HUES6 (cell line): ENCODE measurements around the gene TPK1.

Experiments used
- H3K27ac ChIP-seq: 2 replicates; pipeline ENCODE4 v1.7.0; 2013; ENCODE audit warnings: low read depth, mild to moderate bottlenecking, low read length, inconsistent platforms
- H3K27me3 ChIP-seq: 2 replicates; pipeline ENCODE4 v1.6.1; 2013; ENCODE audit warnings: low read length; ENCODE audit not compliant: control insufficient read depth, insufficient read depth
- H3K36me3 ChIP-seq: 2 replicates; pipeline ENCODE4 v1.6.1; 2013; ENCODE audit warnings: low read length; ENCODE audit not compliant: control insufficient read depth, insufficient read depth
- H3K4me1 ChIP-seq: 2 replicates; pipeline ENCODE4 v1.6.1; 2013; ENCODE audit warnings: low read length; ENCODE audit not compliant: control insufficient read depth, insufficient read depth
- H3K4me3 ChIP-seq: 2 replicates; pipeline ENCODE4 v1.5.1; 2013; ENCODE audit warnings: low read depth, low read length
- H3K9ac ChIP-seq: one replicate; pipeline ENCODE4 v1.6.1; 2013; ENCODE audit warnings: mild to moderate bottlenecking, low read length
- H3K9me3 ChIP-seq: 2 replicates; pipeline ENCODE4 v1.6.1; 2013; ENCODE audit warnings: low read depth, low read length; ENCODE audit not compliant: control insufficient read depth, insufficient read depth

TPK1 gene

DNA sequence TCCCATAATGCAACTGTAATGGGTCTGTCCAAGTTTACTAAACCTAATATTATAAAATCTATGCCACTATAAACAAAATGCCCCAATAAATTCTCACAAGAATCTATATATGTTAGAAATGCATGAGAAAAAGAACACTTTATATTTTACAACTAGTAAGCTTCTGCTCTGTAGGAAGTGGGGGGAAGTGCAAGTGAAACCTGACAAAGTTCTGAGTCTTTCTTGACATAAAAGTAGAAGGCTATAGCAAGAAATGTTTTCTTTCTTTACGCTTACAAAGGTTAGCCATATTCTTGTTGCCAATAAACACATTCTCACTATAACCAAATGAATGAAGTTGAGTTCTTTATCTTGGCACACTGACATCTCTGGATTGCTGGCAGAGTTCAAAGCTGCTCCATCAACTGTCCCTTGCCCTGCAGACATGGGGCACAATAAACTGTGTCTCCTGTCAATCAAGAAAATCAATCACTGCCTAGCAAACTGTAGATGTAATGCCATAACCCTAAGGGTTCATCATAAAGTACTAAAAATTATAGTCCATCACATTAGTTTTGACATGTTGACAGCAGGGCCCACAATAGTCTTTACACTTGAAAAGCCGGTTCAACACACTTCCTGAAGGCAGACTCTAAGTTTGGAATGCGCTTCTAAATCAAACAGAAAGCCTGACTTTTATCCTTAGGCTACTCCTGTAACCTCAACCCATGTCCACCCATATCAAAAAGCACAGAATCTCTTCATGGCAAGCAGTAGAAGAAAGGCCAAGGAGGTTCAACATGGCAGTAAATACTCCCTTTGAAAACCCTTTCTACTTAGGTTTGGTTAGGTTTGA lies 58.6 kb downstream of the TPK1 start:
- no peak overlapping the region for H3K27ac ChIP-seq
- no peak overlapping the region for H3K4me3 ChIP-seq
- H3K9ac ChIP-seq: no peak overlapping the region
- H3K4me1 ChIP-seq: no peaks in the 10 kb centered on the region
- no peaks in the 10 kb centered on the region for H3K27me3 ChIP-seq
- no peaks in the 10 kb centered on the region for H3K9me3 ChIP-seq
- H3K36me3 ChIP-seq: no peaks in the 10 kb centered on the region

DNA sequence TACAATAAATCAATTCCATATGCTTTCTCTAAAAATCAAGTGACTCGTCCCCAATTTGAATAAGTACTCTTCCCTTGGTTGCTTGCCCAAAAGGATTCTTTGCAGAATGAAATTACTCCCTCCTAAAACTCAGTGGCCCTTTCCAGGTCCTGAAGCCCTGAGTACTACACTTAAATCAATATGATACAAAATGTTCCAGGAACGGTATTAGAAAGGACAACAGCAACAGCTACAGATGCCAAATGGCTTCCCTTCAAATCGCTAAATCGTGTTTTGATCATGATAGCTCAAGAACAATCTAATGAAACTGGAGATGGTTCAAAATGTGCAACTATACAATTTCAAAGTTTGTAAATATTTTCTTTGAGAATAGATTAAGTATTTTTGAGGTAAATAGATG lies 59.4 kb downstream of the TPK1 start:
- Histone ChIP-seq H3K4me1 (no peaks in the 10 kb centered on the region), H3K36me3 (no peaks in the 10 kb centered on the region), H3K4me3 (no peak overlapping the region), H3K27ac (no peak overlapping the region), H3K9ac (no peak overlapping the region), H3K9me3 (no peaks in the 10 kb centered on the region), H3K27me3 (no peaks in the 10 kb centered on the region)

DNA sequence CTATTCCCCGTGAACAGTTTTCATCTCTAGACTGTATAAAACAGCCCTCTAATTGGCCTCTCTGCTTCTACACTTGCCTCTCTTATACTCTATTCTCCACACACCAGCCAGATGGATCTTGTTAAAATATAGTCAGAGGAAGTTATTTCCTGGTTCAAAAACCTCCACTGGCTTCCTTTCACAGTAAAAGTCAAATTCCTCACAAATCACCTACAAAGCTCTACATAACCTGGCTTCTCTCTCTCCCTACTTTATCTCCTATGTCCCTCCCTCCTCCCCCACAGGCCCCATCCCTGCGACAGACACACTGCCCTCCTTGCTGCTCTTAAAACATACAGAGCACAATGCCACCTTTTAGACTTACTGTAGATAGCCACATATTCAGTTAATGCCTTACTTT lies 60.1 kb downstream of the TPK1 start:
- Histone ChIP-seq H3K4me3 (no peak overlapping the region), H3K9me3 (no peaks in the 10 kb centered on the region), H3K27ac (no peak overlapping the region), H3K27me3 (no peaks in the 10 kb centered on the region), H3K9ac (no peak overlapping the region), H3K4me1 (no peaks in the 10 kb centered on the region), H3K36me3 (no peaks in the 10 kb centered on the region)

DNA sequence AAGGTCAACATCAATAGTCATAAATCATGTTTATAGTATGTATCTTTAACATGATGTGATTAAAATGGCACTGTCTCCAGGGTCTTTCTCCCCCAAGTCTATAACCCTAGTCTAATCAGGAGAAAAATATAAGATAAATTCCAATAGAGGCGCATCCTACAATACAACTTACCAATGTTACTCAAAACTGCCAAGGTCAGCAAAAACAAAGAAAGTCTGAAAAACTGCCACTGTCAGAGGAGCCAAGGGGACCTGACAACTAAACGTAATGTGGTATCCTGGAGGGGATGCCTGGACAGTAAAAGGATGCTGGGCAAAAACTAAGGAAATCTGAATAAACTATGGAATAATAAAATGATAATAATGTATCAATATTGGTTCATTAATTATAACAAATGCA lies 63.9 kb downstream of the TPK1 start:
- Histone ChIP-seq H3K27me3 (no peaks in the 10 kb centered on the region), H3K4me1 (no peaks in the 10 kb centered on the region), H3K27ac (no peak overlapping the region), H3K4me3 (no peak overlapping the region), H3K9ac (no peak overlapping the region), H3K9me3 (no peaks in the 10 kb centered on the region), H3K36me3 (no peaks in the 10 kb centered on the region)

DNA sequence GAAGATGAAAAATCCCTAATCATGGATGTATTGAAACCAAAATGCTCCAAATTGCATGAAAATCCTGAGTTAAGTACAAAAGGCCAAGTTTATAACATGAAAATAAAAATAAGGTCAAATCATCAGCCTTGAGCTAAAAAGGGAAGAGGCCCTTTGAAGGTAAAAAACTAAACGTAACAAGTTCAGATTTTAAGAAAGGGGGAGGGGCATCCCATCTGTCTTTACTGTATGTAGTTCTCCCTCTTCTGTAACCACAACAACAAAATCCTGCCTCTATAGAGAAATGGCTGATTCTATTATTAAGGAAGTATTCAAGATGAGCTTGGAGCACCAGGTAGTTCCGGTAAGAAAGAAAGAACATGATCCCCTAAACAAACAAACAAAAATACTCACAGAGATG lies 64.7 kb downstream of the TPK1 start:
- H3K9me3 ChIP-seq: no peaks in the 10 kb centered on the region
- no peaks in the 10 kb centered on the region for H3K27me3 ChIP-seq
- no peak overlapping the region for H3K27ac ChIP-seq
- H3K4me3 ChIP-seq: no peak overlapping the region
- no peaks in the 10 kb centered on the region for H3K36me3 ChIP-seq
- H3K9ac ChIP-seq: no peak overlapping the region
- no peaks in the 10 kb centered on the region for H3K4me1 ChIP-seq

DNA sequence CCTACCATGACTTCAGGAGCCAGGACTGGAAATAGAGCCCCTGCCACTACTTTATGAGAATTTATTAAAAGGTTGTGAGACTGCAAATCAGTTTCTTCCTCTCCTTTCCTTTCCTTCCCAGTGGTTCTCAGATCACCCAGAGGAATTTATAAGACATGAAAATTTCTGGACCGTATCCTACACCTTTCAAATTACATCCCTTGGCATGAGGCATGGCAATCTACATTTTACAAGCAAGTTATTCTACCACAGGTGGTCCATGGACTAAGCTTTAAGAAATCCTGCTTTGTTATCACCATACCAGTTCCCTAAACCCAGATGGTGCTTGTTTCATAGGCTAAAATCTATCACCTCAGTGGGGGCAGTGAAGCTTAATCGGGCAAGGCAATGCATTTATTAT lies 66.5 kb downstream of the TPK1 start:
- Histone ChIP-seq H3K4me3 (no peak overlapping the region), H3K9me3 (no peaks in the 10 kb centered on the region), H3K36me3 (no peaks in the 10 kb centered on the region), H3K27ac (no peak overlapping the region), H3K4me1 (no peaks in the 10 kb centered on the region), H3K9ac (no peak overlapping the region), H3K27me3 (no peaks in the 10 kb centered on the region)

DNA sequence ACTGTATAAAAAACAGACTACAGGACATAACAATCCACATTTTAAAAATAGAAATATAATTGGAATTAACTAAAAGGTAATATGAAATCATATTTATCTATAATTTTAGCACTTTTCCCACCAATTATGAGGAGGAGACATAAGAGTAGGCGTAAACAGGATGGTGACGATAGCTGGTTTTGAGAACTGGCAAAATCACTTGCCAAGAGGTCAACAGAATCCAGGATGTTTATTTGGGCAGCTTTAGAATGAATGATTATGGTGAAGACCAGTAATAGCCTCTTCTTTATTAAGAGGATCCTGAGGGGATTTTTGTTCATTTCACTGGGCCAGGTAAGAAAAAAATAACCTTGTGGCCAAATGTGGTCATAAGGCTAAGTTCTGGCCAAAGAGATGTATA lies 67.2 kb downstream of the TPK1 start:
- H3K36me3 ChIP-seq: no peaks in the 10 kb centered on the region
- no peak overlapping the region for H3K27ac ChIP-seq
- H3K4me1 ChIP-seq: no peaks in the 10 kb centered on the region
- H3K9me3 ChIP-seq: no peaks in the 10 kb centered on the region
- no peak overlapping the region for H3K4me3 ChIP-seq
- no peak overlapping the region for H3K9ac ChIP-seq
- no peaks in the 10 kb centered on the region for H3K27me3 ChIP-seq

DNA sequence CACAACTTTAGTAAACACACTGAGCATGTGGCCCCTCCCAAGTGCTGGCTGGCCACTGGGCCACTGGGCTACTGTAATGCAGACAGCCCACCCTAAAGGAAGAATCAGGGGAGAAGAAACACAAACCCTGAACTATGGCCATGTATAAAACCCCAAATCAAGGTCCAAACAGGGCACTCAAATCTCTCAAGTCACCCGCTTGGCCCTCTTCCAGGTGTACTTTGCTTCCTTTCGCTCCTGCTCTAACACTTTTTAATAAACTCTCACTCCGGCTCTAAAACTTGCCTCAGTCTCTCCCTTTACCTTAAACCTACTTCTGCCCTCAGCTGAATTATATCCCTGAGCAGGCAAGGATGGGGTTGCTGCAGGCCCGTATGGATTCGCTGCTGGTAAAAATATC lies 72.6 kb downstream of the TPK1 start:
- H3K27ac ChIP-seq: no peak overlapping the region

DNA sequence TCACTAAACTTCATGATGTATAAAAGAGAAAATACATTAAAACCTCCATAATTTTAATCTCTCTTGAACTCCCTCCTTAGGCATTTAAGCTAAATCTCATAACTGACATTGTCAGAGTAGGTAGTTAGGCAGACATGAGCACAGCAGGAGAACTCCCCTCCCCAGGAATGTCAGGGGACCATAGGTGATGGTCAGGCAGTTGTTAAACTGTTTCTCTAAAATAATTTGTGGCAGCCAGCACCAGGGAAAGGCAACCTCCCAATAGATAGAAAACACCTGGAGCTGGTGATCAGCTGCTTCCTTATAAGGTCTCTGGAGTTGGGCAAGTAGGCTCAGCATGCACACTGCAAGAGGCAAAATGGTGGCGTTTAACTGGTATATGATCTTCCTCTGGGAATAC lies 73.0 kb downstream of the TPK1 start:
- Histone ChIP-seq H3K36me3 (no peaks in the 10 kb centered on the region), H3K9me3 (no peaks in the 10 kb centered on the region), H3K4me3 (no peak overlapping the region), H3K4me1 (no peaks in the 10 kb centered on the region), H3K27me3 (no peaks in the 10 kb centered on the region), H3K27ac (no peak overlapping the region), H3K9ac (no peak overlapping the region)

More for the DNA sequence above, 72.6 kb downstream of the TPK1 start:
- Histone ChIP-seq H3K4me3 (no peak overlapping the region), H3K27me3 (no peaks in the 10 kb centered on the region), H3K36me3 (no peaks in the 10 kb centered on the region), H3K4me1 (no peaks in the 10 kb centered on the region), H3K9me3 (no peaks in the 10 kb centered on the region), H3K9ac (no peak overlapping the region)

DNA sequence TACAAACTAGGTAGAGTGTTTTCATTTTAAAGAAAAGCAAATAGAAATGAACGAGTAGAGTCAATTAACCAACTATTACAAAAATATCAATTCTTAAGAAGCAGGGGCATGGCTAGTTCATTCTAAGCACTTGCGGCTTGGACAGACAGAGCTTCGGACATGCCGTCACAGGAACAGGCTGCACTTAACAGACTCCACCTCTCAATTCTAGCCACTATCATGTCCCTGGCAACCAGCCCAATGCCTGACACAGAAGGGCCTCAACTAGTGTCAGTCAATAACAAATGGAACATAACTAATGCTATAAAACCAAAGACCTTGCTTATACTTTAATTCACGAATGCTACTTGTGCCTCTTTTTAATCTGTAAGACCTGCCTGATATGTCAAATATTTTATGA lies 74.4 kb downstream of the TPK1 start:
- H3K9ac ChIP-seq: no peak overlapping the region
- no peak overlapping the region for H3K27ac ChIP-seq
- H3K27me3 ChIP-seq: no peaks in the 10 kb centered on the region
- no peaks in the 10 kb centered on the region for H3K36me3 ChIP-seq
- no peaks in the 10 kb centered on the region for H3K4me1 ChIP-seq
- no peak overlapping the region for H3K4me3 ChIP-seq
- no peaks in the 10 kb centered on the region for H3K9me3 ChIP-seq

DNA sequence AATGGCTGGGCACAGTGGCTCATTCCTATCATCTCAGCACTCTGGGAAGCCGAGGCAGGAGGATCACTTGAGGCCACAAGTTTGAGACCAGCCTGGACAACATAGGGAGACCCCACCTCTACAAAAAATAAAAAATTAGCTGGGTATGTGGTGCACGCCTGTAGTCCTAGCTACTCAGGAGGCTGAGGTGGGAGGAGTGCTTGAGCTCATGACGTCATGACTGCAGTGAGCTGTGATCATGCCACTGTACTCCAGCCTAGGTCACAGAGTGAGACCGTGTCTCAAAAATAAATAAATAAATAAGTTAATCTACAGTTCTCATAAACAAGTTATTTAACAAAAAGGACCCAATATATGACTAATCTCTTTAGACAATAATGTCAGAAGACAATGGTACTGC lies 76.2 kb downstream of the TPK1 start:
- Histone ChIP-seq H3K9ac (no peak overlapping the region), H3K36me3 (no peaks in the 10 kb centered on the region), H3K4me1 (no peaks in the 10 kb centered on the region), H3K27ac (no peak overlapping the region), H3K9me3 (no peaks in the 10 kb centered on the region), H3K27me3 (no peaks in the 10 kb centered on the region), H3K4me3 (no peak overlapping the region)
